ENCODE results near the gene DSCAML1.

GRCh38 chr11:117669062-117669461 lies 128.0 kb downstream of the DSCAML1 start:
- TF ChIP-seq, protein P1, sequence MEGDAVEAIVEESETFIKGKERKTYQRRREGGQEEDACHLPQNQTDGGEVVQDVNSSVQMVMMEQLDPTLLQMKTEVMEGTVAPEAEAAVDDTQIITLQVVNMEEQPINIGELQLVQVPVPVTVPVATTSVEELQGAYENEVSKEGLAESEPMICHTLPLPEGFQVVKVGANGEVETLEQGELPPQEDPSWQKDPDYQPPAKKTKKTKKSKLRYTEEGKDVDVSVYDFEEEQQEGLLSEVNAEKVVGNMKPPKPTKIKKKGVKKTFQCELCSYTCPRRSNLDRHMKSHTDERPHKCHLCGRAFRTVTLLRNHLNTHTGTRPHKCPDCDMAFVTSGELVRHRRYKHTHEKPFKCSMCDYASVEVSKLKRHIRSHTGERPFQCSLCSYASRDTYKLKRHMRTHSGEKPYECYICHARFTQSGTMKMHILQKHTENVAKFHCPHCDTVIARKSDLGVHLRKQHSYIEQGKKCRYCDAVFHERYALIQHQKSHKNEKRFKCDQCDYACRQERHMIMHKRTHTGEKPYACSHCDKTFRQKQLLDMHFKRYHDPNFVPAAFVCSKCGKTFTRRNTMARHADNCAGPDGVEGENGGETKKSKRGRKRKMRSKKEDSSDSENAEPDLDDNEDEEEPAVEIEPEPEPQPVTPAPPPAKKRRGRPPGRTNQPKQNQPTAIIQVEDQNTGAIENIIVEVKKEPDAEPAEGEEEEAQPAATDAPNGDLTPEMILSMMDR (IDR thresholded peaks at IDR 0.05) = no peak
- TF ChIP-seq, protein P2, sequence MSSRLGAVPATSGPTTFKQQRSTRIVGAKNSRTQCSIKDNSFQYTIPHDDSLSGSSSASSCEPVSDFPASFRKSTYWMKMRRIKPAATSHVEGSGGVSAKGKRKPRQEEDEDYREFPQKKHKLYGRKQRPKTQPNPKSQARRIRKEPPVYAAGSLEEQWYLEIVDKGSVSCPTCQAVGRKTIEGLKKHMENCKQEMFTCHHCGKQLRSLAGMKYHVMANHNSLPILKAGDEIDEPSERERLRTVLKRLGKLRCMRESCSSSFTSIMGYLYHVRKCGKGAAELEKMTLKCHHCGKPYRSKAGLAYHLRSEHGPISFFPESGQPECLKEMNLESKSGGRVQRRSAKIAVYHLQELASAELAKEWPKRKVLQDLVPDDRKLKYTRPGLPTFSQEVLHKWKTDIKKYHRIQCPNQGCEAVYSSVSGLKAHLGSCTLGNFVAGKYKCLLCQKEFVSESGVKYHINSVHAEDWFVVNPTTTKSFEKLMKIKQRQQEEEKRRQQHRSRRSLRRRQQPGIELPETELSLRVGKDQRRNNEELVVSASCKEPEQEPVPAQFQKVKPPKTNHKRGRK (CRISPR knock-in tag; IDR thresholded peaks at IDR 0.05; ENCODE audit: borderline replicate concordance) = no peak
